IPS-NIHi11 (cell line): Measurements from ENCODE around the gene SENP7.
"Not testable (repeated sequence)": the region's sequence is repeated elsewhere in the genome, so short reads cannot be mapped to it uniquely, and the experiment has no call there.

ENCODE experiments used
- DNase-seq: peaks from one replicate; pipeline ENCODE4 v3.0.0; 2012; ENCODE audit warnings: mixed read lengths, low spot score

SENP7 gene

DNA sequence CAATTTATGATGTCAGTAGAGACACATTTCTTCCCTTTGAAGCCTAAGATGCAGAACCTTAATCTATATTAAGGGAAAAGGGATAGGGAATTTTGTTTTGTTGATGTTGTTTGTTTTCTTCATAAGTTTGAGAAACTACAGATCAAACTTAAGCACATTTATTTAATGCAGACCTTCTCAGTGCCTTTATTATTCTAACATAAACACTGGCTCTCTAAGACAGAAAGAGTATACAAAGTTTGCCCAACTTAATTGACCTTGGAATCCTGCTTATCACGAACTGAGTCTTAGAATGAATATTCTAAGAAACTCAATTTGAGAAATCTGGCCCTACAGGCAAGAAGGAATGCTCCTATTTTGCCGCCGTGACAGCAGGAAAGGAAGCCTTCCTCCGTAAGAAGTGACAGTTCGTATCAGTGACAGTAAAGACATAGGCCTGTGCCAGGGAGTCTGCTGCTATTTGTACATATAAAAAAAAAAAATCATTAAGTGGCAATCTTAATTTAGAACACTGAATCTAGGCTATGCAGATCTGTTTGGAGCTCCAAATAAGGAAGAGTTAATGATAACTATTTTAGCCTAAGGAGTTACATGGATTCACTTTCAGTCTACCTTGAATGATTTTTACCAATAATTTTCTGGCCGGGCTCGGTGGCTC is 183.9 kb downstream of the SENP7 start:
- no peak for DNase-seq

DNA sequence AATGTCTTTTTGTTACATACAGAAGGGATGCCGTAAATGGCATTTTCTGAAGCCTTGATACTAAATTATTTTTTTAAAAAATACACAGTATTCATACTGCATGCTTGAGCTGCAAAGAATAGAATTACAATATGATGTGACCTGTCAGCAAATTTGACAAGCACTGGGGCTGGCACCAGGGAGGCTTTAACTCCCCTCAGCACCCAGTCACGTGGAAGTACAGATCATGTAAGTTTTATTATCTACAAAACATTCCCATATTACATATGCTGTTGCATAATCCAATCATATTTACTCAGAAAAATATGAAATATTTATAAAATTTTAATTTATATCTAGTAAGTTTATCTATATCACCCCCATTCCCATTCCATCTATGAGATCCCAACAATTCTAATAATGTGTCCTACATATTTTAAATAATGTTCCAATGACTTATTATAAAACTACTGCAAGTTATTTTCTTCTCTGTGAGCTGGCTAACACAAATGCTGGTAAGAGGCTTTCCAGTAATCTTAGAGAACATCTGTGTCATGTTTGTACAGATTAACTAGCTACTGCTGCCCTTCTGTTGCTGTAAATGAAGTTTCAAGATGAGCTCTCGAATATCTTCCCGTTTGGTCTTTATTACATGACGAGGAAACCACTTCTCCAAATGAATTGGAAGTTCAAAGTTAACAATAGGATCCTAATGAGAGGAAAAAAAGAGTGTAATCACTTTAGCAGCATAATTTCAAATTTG is 187.4 kb downstream of the SENP7 start:
- DNase-seq = no peak

DNA sequence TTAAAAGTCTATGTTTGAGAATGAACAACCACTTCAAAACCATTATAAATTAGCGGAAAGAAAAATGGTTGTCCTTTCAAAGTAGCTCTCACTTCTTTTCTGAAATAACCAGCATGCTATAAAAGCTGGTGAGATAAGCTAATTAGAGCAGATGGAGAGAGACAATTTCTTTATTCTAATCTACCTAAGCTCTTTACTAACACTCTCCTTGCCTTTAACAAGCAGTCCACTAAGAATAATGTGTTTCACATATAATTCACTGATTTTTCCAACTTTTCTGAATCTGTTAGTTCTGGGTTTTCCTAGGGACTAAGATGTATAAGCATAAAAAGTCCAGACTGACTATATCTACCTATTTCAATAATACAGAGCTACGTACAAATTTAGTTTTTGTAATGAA is 192.5 kb downstream of the SENP7 start, which contains the start of gene IMPG2:
Gene IMPG2, minus strand, starts transcription at position 101 of the 400 bp plus-strand sequence. CDS start 203 bp downstream, outside the sequence.
- no peak for DNase-seq

DNA sequence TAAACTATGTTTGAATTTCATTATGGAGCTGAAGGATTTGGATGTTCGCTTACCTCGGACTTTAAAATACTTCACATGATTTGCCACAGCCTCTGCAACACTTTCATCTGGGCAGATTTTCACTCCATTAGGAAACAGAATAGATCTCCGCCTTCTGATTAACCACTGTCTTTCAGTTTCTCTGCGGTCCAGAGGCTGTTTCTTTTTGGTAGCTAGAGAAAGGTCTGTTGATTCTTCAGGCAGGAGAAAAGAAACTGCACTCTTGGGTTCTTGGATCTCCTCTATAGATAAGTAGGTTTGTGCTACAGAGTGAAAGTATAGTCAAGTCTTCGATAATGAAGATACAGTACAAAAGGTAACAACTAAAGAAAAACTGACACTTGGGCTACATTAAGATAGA is 193.5 kb downstream of the SENP7 start:
- DNase-seq = no peak

DNA sequence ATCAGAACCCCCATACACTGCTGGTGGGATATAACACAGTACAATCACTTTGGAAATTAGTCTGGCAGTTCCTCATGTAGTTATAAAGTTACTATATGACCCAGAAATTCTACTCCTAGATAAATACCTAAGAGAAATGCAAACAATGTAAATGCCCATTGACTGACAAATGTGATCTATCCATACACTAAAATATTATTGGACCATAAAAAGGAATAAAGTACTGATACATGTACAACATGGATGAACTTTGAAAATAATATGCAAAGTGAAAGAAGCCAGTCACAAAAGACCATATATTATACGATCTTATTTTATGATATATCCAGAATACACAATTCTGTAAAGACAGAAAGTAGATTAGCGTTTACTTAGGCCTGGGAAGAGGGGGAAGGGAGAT is 200.5 kb downstream of the SENP7 start:
- DNase-seq = no peak

DNA sequence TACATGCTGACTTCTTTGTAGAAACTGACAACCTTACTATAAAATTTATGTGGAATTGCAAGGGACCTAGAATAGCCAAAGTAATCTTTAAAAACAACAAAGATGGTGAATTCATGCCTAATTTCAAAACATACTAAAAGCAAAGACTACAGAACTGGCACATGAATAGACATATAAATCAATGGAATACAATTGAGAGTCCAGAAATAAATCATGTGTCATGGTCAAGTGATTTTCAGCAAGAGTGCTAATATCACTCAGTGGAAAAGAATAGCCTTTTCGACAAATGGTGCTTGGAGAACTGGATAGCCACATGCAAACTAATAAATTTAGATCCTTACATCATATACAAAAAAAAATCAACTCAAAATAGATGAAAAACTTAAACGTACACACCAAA is 201.3 kb downstream of the SENP7 start:
- no peak for DNase-seq

DNA sequence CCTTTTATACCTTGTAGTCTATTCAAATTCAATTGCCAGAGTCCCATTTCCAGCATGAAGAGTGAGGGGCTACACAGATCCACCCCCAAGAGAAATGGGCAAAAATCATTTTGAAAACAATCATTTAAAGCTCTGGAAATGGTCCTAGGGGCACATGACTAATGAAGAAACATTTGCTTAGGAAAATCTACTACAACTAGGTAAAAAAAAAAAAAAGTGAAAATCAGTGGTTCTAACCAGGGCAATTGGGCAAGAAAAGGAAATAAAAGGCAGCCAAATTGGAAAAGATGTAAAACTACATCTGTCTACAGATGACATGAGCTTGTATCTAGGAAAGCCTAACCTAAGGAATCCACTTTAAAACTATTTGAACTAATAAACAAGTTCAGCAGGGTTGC is 202.0 kb downstream of the SENP7 start:
- no peak for DNase-seq

DNA sequence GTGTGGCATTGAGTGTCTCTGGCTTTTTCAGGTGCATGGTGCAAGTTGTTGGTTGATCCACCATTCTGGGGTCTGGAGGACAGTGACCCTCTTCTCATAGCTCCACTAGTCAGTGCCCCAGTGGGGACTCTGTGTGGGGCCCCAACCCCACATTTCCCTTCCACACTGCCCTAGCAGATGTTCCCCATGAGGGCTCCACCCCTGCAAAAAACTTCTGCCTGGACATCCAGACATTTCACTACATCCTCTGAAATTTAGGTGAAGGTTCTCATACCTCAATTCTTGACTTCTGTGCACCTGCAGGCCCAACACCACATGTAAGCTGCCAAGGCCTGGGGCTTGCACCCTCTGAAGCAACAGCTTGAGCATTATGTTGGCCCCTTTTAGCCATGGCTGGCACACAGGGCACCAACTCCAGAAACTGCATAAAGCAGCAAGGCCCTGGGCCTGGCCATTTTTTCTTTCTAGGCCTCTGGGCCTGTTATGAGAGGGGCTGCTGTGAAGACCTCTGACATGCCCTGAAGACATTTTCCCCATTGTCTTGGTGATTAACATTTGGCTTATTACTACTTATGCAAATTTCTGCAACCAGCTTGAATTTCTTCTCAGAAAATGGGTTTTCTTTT is 204.8 kb downstream of the SENP7 start:
- DNase-seq = not testable (repeated sequence)

DNA sequence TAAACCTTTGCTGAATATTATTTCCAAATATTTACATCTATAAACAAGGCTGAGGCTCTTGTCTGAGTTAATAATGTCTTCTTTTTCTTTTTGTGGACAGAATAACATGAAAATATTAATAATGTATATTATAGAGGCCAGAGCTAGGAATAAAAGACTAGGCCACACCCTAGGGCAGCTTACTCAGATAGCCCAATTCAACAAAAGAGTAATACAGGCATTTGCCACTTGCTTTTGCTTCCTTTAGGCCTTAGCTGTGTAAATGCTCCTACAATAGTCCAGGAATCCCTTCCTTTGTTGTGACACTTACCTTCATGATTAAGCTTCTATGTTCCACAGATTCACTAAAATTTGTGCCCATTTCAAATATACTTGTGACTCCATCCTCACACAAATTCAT is 209.2 kb downstream of the SENP7 start:
- no peak for DNase-seq

DNA sequence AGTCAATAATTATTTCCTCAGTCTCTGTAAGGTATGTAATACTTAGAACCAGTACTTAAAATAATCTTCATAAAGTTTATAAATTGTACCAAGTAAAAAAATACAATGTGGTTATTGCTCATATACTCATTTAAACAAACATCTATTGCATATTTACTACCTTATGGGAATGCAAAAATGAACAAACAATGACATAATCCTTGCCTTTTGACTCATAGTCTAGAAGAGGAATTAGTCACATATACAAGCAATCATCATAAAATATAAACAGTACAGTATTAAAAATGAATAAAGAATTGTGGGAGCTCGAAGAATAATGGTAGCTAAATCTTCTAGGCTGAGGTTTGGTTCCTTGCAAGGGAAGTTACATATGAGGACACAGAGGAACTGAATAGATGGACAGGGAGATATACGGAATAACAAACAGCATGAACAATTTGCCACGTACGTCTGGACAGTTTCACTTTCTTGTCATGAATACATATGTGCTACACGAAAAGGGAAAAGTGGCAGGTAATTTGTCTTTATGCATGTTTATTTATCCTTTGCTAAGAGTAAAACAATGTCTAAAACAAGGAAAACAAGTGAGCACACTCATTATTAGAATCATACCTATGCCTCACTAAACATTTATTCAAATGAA is 209.8 kb downstream of the SENP7 start:
- no peak for DNase-seq

DNA sequence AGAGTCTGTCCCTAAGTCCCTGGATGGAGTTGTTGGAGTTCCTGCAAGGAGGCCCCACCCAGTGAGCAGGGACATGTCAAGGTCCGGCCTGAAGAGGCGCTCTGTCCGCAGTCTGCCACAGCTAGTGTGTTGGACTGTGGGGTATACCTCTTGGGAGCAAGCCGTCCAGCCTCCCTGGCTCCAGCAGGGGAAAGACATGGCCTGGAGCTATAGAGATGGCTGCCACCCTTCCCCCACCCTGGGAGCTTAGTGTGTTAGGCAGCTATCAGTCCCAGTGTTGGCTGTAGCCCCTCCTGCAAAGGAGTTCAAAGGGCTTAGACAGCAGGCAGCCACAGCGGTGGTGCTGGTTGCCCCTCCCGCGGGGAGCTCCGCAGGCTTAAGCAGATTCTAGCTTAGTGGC is 212.9 kb downstream of the SENP7 start:
- DNase-seq = peak; percentile 11

DNA sequence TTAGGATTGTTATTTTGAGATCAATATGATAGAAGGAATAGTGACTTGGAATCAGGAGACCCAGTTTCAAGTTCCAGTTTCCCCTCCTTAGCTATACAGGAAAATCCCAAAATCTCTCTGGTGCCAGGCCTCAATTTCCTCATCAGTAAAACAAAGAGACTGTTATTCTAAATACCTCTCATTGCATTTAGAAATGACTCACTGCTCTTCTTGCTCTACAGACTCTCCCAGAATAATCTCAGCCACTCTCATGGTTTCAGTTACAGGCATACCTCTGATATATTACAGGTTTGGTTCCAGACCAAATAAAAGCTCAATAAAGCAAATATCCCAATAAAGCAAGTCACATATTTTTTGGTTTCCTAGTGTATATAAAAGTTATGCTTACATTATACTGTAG is 221.0 kb downstream of the SENP7 start:
- no peak for DNase-seq

DNA sequence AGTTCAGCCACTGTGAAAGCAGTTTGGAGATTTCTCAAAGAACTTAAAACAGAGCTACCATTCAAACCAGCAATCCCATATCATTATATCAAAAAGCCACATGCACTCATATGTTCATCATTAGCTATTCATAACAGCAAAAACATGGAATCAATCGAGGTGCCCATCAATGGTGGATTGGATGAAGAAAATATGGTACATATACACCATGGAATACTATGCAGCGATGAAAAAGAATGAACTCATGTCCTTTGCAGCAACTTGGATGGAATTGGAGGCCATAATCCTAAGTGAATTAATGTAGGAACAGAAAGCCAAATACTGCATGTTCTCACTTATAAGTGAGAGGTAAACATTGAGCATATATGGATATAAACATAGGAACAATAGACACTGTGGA is 224.7 kb downstream of the SENP7 start:
- no peak for DNase-seq

DNA sequence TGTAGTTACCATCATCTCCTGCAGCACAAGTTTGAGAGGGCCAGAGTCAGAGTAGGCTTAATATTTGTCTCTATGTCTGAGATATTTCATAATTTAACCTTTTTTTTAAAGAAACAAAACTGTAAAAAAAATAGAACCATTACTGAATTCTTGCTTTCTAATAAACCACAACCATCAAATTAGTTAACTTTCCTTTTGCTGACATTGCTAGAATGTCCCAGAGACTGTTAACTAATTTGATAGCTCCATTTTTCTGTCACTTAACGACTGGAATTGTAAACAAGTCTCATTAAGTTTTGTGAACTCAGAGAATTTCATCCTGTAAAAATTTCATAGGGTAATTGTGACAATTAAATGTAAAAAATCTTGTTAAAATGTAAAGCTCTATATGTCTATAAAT is 228.3 kb downstream of the SENP7 start:
- DNase-seq = no peak

DNA sequence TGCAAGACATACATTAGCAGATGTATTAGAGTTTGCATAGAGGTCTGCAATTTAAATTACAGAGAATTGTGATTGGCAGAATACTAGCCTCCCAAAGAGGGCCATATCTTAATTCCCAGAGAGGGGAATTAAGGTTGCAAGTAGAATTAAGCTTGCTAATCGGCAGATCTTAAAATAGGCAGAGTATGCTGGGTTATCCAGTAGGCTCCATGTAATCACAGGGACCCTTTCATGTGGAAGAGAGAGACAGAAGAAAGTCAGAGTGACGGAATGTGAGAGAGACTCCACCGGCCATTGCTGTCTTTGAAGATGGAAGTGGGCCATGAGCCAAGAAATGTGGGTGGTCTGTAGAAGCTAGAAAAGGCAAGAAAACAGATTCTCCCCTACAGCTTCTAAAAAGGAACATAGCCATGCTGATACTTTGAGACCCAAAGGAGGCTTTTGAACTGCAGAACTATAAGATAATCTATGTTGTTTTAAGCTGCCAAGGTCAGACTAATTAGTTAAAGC is 231.4 kb downstream of the SENP7 start:
- DNase-seq = no peak

DNA sequence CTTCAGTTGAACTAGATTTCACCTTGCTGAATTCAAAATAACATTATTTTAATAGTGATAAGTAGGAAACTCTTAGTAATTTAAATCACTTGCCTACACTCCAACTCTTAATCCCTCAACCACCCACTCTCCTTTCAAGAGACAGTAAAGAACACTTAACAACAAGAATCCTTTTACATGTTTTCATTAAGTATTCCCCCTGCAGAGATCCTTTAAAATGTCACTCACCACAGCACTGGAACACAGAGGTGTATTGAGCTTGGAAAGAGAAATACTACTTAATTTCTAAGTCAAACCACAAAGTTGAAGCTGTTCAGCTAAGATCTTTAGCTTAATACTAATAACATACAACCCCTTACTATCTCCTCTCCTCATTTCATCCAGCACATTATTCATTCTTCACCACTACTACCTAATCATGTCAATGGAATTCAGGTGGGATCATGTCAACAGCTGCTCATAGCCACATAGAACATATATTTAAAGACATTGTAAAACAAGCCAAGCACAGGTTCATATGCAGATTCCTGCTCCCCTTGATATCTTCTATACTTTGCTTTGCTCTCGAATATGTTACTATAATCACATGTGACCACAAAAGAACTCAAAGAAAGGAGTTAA is 233.1 kb downstream of the SENP7 start:
- no peak for DNase-seq

DNA sequence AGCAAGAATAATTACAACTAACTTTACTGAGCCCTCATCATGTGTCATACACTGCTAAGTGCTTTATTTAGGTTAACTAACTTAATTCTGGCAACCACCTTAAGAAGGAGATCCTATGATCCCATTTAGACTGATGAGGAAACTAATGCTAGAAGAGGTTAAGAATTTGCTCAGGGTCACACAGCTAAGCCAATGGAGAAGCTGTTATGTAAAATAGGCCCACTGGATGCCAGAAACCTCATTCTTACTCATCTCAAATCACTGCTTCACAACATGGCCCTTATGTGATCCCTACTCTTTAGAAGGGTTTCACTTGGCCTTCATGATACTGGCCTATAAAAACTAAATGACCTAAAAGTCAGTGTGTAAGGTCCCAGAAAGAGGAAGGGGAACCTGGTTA is 233.8 kb downstream of the SENP7 start:
- DNase-seq = no peak

DNA sequence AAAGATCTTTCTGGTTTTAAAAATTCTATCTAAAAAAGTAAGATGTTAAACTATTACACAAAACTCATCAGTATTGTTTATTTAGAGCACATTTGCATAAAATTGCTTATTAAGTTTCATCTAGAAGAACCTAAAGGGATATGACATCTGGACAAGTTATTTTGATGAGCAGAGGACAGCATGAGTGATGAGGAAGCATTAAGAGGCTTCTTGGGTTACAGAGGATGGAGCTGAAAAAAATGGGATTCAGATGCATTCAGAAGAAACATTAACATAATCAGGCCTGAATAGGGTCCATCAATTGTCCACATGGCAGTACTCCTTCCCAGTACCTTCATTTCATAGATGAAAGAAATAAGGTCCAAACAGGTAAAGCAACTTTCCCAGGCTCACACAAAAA is 234.3 kb downstream of the SENP7 start:
- no peak for DNase-seq
